Neural cell (in vitro differentiated cells): Measurements from ENCODE around the gene HEXD.

ENCODE experiments used
- CTCF ChIP-seq: fragments of 450-650 bp; IDR thresholded peaks from 2 replicates; pipeline ENCODE4 v1.5.1; 2014; ENCODE audit warnings: antibody characterized with exemption, mild to moderate bottlenecking, moderate library complexity; ENCODE audit not compliant: poor library complexity, severe bottlenecking
- EZH2 ChIP-seq: fragments of 200-600, 300-800 bp; shearing (Covaris generic), sonication (generic); IDR thresholded peaks from 2 replicates; pipeline ENCODE4 v1.6.1; 2014; ENCODE audit warnings: antibody characterized with exemption, low read length, borderline replicate concordance, mild to moderate bottlenecking; ENCODE audit not compliant: insufficient read depth, poor library complexity, severe bottlenecking
- POLR2AphosphoS5 ChIP-seq: IDR thresholded peaks from 2 replicates; pipeline ENCODE4 v1.6.1; 2012
- RAD21 ChIP-seq: fragments of 450-650 bp; conservative IDR thresholded peaks from 2 replicates; pipeline ENCODE4 v1.6.1; 2014; ENCODE audit warnings: antibody characterized with exemption, mild to moderate bottlenecking, moderate library complexity
- REST ChIP-seq: IDR thresholded peaks from 2 replicates; pipeline ENCODE4 v1.6.1; 2012; ENCODE audit warnings: borderline replicate concordance

GRCh38 chr17:82441691-82442487, 23.7 kb downstream of the HEXD start:
- TF ChIP-seq CTCF: no peak
- TF ChIP-seq REST: no peak
- TF ChIP-seq RAD21: no peak
- no peak for TF ChIP-seq EZH2
- TF ChIP-seq POLR2AphosphoS5: no peak
